Endometrial microvascular endothelial cells (primary cell): ENCODE measurements around the gene RAB8A. TPM values are rescaled to one million over a fixed set of nuclear protein-coding genes. Genes with fewer than 3 reads are reported as not detected.
"Not testable (repeated sequence)": the region's sequence is repeated elsewhere in the genome, so short reads cannot be mapped to it uniquely, and the experiment has no call there.

Experiments
- in situ Hi-C: cut with HindIII; loops from 2 replicates; pipeline ENCODE4 v1.10.0; 2017; ENCODE audit warnings: low sequenced_read_pairs, low pct_unique_long_range_greater_than_20kb; ENCODE audit errors: inconsistent ontology term
- total RNA-seq: library from RNA; depleted of rRNA; stranded (reverse); fragments of >200 nt; gene quantifications from one replicate; pipeline ENCODE4 v1.2.3, GENCODE V29; 2015; ENCODE audit errors: inconsistent ontology term

Gene RAB8A
- total RNA-seq, 1 donor from 2014 or later = 87.3 TPM

DNA sequence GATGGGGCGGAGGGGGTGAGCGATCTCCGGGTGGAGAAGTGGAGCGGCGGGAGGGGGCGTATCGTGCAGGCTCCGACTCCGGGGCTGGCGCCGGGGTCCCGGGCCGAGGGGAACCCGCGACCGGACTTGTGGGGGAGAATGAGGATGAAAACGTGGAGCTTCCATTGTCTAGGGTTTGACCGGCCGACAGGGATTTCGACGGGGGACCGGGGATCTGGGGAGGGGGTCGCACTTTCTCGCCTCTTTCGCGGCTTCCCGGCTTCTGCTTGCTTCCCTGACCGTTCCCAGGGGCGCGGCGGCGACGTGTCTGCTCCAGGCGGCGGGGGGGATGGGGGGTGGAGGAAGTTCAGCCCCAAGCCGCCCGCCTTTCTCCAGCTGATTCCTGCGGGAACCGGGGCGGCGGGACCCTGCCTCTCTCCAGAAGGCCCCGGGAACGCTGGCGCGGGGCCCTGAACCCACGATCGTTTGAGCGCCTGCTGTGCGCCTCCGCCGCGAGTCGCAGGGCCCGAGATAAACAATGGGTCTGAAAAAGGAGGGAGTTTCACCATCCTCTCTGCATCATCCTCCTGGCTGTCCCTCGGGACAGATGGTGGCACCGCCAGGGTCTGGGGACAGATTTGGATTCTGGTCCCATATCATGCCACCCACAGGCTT lies 34.6 kb upstream of the RAB8A start:
- in situ Hi-C loops = no loop called here

DNA sequence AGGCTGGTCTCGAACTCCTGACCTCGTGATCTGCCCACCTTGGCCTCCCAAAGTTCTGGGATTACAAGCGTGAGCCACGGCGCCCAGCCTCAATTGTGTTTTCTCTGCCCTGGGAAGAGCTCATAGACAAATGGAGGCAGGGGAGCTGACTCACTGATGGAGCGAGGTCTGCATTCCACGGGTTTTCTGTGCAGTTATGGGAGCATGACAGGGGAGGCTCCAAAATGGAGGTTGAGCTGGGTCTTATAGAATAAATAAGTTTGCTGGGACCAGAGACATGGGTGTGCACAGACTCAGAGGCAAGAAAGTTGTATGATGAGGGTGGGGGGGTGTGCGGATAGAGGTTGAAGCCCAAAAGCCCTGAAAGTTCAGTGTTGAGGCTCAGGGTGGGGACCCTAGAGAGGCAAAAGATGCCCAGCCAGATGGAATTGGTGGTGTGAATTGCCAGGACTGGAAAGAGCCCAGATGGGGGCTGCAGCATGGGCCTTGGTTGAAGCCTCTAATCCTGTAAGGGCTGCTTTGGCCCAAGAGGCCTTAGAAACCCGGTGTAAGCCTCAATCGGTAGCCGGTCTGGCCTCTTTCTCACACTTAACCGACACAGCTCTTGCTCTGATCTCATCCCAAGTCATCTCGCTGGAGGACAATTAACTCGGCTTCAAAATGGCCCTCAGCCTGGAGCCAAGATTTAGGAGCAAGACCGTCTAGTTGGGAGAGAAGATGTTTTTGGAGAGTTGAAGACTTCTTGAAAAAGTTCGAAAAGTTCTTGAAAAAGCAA lies 33.5 kb upstream of the RAB8A start:
- in situ Hi-C loops = no loop called here

DNA sequence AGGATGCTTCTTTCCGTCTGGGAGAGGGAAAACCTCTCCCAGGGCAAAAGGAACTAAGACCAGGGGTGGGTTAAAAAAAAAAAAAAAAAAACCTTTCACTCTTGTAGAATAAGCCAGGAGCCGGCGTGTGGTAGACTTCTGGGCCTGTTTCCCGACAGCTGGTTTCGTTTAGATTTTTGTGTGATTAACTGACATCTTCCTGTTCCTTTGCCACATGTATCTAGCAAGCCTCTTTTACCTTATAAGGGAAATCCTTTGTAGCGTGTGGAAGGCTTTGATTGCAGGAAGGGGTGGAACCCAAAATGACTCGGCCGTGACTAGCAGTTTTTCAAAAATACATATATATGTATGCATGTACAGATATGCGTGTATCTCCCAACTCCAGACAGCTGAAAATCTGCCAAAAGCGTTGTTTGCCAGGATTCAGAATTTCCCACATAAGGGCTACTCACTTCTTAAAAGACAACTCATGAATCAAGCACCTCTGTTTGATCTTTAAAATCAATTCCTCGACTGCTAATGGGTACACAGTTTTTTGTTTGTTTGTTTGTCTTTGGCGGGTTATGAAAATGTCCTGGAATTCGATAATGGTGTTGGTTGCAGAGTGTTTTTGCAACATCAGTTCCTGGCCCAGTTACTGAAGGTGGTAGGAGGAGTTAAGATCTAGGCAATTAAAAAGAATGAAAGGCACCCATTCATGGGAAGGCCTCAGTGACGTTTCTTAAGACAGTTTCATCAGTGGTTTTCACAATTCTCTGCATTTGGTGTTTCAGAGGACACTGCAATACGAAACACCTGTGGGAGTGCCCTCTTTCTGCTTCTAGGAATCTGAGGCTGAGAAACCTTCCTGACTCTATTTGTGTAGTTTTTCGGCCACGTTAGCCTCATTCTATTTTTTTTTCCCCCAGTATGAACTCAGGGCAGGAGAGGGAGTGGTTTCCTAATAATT lies 32.7 kb upstream of the RAB8A start:
- in situ Hi-C loops = no loop called here

DNA sequence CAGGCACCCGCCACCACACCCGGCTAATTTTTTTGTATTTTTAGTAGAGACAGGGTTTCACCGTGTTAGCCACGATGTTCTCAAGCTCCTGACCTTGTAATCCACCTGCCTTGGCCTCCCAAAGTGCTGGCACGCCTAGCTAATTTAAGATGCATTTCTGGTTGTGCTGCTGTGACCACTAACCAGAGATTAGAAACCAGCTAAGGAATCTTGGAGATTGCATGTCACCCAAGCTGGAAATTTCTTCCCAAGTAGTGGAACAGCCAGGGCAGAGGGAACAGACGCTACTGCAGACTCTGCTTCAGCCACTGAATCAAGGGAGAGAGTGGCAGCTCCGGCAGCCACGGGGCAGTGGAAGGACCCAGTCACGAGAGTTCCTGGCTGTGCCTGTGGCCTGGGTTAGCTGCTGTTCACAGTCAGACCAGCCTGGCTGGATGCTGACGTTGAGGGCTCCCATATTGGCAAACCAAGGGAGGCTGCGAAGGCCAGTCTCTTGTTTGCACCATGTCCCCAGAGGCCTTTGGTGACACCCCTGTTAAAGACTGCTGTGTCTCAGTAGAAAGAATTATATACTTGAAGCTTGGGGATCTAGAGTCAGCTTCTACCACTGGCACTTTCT lies 27.5 kb upstream of the RAB8A start:
- in situ Hi-C loops = no loop called here

DNA sequence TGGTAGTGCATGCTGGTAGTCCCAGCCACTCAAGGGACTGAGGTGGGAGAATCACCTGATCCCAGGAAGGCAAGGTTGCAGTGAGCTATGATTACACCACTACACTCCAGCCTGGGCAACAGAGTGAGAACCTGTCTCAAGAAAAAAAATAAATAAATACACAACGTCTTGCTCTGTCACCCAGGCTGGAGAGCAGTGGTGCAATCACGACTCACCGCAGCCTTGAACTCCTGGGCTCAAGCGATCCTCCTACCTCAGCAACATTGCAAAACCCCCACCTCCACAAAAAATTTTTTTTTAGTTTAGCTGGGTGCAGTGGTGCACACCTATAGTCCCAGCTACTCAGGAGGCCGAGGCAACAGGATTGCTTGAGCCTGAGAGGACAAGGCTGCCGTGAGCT lies 26.6 kb upstream of the RAB8A start:
- in situ Hi-C loops = no loop called here

DNA sequence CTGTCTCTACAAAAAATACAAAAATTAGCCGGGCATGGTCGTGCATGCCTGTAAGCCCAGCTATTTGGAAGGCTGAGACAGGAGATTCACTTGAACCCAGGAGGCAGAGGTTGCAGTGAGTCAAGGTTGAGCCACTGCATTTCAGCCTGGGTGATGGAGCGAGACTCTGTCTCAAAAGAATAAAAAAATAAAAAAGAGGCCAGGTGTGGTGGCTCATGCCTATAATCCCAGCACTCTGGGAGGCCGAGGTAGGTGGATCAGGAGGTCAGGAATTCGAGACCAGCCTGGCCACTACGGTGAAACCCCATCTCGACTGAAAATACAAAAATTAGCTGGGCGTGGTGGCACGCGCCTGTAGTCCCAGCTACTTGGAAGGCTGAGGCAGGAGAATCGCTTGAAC lies 24.3 kb upstream of the RAB8A start:
- in situ Hi-C loops = not testable (repeated sequence)

DNA sequence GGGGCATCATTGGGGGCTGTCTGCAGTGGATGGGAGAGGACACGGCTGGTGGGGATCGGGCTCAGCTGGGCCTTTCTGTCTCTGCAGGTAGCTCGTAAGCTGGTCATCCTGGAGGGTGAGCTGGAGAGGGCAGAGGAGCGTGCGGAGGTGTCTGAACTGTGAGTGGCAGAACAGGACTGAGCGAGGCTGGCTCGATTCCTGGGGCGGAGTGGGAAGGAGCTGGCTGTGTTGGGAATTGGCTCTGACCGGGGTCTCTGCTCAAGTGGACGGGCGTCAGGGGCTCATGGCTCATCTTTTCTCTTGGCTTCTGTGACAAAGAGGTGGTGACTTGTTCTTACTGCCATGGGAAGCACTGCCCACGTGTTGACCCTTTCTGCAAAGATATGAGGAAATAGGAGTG lies 23.7 kb upstream of the RAB8A start:
- in situ Hi-C loops = no loop called here

DNA sequence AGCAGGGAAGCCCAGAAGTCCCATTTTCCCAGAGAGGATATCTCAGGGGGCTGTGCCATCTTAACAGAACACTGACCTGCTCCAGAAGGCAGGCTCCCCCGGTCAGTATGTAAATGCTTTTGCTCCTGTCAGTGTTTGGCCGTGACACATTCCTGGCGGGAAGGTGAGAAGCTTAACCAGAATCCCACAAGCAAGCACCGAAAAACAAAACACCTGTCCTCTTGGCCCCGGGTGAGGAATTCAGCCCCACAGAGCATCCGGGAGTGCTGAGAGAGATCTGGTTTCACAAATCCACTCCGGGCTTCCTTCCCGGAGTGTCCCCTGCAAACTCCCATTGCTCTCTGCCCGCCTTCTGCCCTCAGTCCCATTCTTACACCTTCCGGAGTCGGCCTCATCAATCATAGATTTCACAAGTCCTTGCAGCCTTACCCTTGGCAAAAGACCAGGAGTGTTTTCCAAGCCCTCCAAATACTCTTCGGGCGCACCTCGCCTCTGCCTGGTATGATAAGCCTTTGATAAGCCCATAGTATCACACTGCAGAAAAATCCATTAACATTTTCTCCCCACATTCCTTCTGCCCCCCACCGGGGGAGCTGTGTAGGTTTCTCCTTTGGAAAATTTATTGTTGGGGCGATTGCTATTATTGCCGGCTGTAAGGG lies 23.2 kb upstream of the RAB8A start:
- in situ Hi-C loops = no loop called here

DNA sequence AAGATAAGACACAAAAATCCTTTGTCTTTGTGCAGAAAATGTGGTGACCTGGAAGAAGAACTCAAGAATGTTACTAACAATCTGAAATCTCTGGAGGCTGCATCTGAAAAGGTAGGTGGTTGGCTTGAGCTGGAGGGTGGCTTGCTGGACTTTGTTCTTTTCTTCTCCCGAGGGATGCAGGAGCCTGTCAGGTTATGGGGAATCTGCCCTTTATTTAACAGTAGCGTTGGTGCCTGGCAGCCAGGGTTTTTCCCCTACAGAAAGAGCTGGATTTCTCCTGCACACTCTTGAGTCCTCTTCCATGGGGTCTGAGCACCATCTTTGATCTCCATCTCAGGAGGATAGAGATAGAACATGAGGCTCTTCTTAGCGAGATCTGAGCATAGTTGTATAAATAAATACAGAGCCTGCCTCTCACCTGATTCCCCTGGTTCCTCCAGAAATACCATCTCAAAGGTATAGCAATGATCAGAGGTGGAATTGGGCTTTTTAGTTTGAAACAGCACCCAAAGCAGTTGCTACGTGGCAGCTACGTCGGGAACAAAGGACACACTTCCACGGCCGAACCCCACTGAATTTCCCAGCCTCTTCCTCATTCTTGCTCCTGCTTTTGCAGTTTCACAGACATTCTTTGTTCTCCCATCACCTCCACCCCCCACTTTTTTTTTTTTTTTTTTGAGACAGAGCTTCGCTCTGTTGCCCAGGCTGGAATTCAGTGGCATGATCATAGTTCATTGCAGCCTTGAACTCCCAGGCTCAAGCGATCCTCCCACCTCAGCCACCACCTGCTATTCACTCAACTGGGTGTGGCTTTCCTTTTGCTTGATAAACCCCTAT lies 22.5 kb upstream of the RAB8A start:
- in situ Hi-C loops = no loop called here

DNA sequence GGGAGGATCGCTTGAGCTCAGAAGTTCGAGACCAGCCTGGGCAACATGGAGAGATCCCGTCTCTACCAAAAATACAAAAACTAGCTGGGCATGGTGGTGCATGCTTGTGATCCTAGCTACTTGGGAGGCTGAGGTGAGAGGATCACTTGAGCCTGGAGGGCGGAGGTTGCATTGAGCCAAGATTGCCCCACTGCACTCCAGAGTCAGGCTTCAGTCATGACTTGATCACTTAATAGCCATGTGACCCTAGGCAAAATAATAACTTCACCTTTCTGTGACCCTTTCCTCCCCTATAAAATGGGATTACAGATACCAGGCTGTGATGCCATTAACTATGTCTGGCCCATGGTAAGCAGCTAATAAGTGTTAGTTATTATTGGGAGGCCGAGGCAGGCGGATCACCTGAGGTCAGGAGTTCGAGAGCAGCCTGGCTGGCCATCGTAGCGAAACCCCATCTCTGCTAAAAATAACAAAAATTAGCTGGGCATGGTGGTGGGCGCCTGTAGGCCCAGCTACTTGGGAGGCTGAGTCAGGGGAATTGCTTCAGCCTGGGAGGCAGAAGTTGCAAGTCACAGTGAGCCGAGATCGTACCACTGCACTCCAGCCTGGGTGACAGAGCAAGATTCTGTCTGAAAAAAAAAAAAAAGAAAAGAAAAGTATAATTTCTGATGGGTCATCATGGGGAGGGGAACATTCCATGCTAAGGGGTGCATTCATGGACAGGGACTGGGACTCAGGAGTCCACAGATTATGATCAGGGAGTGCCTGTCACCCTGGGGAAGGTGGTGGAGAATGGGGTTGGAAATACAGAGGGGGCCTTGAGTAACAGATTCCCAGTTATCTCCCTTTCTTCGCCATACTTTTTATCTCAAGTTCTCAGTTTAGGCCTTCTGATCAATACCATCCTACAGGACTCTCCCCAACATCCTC lies 19.9 kb upstream of the RAB8A start:
- in situ Hi-C loops = no loop called here

DNA sequence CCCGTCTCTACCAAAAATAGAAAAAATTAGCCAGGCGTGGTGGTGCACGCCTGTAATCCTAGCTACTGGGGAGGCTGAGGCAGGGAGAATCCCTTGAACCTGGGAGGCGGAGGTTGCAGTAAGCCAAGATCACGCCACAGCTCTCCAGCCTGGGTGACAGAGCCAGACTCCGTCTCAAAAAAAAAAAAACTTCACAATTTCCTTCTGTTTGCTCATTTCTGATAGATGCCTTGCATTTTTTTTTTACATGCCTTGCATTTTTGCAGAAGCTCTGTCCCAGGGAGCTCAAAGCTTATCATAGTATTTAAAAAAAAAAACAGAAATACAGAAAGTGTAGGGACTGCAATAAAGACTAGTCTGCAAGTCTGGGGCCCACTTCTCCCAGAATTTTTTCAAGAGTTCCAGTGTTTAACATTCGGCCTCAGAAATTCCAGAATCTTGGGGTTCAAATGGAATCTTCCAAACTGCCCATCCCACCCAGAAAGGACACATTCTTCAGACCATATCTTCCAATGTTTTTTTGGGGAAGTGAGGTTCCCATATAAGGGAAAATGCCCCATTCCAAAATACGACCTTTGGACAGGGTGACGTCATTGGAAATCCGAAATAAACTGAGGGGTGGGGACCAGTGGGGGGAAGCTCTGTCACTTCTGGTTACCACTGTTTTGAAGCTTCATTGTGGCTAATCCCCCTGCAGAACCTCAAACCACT lies 17.2 kb upstream of the RAB8A start:
- in situ Hi-C loops = no loop called here

DNA sequence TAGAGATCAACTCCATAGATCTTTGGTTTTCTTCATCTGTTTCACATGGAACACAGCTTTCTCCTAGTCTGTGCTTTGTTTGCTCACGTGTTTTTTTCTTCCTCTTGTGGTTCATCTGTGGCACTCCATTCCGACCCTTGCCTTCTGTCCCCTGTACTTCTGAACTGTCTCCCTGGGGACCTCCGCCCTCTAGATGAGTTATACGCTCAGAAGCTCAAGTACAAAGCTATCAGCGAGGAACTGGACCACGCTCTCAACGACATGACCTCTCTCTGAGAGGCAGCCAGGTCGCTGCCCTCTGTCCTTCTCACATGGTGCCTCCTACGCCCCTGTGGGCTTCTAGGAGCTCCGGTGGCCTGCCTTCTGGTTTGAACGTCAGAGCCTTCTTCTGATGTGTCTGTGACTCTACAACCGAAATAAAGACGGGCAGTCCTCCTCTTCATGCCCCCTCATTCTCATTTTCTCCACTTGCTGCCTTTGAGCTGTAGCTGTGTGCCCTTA lies 16.6 kb upstream of the RAB8A start:
- in situ Hi-C loops = no loop called here

DNA sequence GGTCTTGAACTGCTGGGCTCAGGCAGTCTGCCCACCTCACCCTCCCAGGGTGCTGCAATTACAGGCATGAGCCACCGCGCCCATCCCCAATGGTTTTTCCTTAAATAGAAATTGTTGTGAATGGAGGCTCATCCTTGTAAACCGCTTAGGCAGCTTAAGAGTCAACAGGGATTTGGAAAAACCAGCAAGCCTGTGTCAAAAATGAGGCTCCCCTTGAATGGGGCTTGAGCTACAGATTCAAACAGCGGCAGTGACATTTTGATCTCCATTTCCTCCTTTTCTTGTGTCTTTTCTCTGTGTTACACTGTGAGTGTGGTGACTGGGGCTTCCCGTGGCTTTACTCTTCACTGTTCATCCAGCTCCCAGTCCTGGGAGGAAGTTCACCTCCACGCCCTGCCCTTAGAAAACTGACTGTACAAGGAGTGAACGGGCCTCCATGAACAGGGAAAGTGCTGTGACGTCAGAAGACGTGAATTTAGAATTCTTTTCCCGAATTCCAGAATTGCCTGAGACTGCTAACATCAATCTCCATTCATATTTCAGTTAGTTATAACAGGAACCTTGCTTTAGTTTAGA lies 15.3 kb upstream of the RAB8A start:
- in situ Hi-C loops = no loop called here

DNA sequence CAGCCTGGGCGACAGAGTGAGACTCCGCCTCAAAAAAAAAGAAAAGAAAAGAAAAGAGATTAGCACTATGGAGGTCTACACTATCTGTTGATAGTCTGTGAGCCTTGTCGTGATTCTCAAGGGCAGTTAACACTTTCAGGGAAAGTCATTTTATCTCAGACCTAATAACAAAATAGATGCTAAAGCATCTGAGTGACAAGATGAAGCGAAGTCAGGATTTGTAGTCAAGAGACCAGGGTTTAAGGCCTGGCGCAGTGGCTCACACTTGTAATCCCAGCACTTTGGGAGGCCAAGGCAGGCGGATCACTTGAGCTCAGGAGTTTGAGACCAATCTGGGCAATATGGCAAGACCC lies 13.3 kb upstream of the RAB8A start:
- in situ Hi-C loops = no loop called here

DNA sequence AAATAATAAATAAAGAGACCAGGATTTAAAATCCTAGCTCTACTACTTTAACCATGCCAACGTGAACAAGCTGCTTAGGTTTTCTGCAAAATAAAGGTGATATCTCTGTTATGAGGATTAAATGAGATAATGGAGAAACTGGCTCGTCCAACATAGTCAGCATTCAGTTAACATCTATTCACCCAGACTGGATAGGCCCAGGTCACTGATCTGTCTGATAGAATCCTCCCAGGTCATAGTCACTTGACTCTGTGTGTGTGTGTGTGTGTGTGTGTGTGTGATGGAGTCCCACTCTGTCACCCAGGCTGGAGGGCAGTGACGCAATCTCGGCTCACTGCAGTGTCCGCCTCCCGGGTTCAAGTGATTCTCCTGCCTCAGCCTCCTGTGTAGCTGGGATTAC lies 12.9 kb upstream of the RAB8A start:
- in situ Hi-C loops = no loop called here
